GM18951 (cell line): ENCODE results near the gene MBTD1.
A peak's percentile ranks its signal among the peaks of the same experiment; 100 is the strongest.

Experiments used
- POLR2A ChIP-seq: IDR thresholded peaks from 4 replicates; pipeline ENCODE4 v1.6.1; 2011; ENCODE audit warnings: mild to moderate bottlenecking; ENCODE audit not compliant: insufficient read length, insufficient read depth; ENCODE audit errors: extremely low read depth
- in situ Hi-C: fragments of 300-500 bp; cut with MboI; formaldehyde crosslinking; loops from one replicate; pipeline ENCODE4 v1.12.0; 2022; ENCODE audit warnings: low sequenced_read_pairs, mixed read lengths, inconsistent platforms; ENCODE audit not compliant: unreplicated experiment

MBTD1 gene

DNA sequence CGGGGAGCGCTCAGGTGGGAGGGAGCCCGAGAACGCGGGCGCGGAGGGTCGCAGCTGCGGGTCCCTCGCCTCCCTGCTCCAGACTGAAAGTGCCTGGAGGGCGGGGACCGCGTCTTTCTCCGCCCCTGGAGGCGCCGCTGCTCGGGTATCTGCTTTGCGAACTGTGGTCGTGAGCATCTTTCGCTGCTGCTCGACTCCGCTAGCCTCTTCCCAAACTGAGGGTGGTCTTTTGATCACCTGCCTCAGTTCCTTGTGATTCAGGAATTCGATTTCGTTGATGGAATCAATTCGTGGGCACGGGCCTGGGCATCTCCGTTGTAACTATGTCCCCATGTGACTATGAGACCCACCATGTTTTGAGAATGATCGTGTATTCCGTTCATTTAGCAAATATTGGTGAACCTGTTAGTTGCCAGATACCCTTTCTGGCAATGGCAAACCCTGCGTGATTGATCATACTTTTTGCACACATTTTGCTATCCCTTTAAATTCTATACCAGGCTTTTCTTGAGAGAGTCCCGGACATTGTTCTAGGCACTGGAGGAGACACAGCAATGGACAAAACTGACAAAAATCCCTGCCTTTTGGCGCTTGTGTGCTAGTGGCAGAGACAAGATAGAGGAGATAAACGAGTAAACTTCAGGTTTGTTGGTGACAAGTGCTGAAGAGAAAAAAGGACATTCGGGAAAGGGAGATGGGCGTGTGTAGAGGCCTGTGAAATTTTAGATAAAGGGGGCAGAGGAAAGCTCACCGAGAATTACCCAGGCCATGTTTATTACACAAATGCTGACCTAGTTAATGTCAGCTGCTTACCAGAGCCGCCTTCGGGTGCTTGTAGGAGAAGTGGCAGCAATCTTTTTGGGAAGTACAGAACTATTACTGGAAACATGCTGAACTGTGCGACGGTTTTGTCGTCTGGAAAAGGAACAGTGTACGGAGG lies 1.4 kb upstream of the MBTD1 start:
- no peak for TF ChIP-seq POLR2A
- in situ Hi-C loops = no loop called here

GRCh38 chr17:51260237-51261023 lies 581 bp upstream of the MBTD1 start, which contains the start of gene UTP18:
UTP18 (plus strand) TSS chr17:51260546; CDS start chr17:51260585, 39 bp downstream.
- in situ Hi-C loops = no loop called here
- TF ChIP-seq POLR2A = peak; percentile 76

- in situ Hi-C loops = no loop called here
- no peak for TF ChIP-seq POLR2A
These were observed 889 bp downstream of the MBTD1 start for GRCh38 chr17:51258756-51259563.

DNA sequence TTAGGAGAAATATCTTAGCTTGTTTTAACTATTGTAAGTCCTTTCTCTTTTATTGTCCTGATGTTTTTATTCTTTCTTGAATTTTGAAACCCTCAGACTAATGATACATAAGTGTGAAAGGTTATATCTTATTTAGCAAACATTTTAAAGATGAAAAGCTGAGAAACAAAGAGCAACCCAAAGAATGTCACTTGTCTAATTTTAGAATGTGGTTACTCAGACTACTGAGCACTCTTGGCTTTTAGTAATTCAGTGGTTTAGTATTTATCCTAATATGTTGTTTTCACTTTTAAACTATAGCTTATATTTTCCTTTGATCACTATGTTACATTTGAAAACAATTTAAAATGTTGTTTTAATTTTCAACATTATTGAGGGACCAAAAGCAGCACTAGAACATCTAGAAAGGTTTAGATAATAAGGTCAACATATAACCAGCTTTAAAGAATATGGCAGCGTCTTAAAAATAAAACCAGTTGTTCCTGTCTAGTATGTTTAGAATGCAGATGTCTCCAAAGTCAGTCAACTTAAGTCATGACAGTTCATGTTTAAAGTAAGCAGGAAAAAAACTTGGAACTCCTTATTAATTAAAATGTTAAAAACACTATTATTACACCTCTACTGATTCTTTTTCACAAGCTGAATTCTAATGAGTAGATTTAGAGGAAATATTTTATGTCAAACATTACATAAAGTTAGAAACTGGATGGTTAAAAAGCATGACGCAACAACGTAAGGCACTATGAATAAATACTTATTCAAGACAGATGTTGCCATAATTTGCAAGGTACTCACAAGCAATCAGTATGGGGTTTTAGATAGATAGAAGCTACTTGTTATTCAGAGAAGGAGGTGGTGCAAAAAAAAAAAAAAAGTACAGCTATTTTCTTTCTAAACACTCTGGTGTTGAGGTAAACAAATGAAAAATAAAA lies 2.4 kb downstream of the MBTD1 start:
- TF ChIP-seq POLR2A = no peak
- in situ Hi-C loops = no loop called here

DNA sequence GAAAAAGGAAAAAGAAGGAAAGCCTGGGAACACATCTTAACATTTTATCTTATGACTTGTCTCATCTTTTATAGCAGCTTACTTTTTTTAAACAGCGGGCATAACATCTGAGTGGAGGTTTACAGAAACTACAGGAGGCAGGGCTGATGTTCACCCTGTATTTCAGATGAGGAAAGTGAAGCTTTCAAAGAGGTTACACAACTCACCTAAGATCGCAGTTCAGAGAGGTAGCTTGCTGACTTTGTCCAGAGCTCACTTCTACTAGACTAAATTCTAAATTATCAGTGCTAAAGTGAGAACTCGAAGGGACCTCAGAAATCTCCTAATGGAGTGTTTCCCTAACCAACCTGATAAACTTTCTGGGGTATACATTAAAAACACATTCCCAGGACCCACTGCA lies 3.7 kb downstream of the MBTD1 start:
- TF ChIP-seq POLR2A = no peak
- in situ Hi-C loops = no loop called here

DNA sequence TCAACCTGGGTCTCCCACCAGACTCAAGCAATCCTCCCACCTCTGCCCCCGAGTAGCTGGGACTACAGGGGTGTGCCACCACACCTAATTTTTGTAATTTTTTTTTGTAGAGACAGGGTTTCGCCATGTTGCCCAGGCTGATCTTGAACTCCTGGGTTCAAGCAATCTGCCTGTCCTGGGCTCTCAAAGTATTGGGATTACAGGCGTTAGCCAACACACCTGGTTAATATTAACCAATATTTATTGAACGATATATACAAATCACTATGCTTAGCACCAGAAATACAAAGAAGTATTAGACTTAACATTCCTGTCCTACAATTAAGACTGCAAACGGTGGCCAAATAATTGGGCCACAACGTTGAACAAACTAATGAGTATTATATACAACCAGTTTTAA lies 4.2 kb downstream of the MBTD1 start:
- no peak for TF ChIP-seq POLR2A
- in situ Hi-C loops = no loop called here

DNA sequence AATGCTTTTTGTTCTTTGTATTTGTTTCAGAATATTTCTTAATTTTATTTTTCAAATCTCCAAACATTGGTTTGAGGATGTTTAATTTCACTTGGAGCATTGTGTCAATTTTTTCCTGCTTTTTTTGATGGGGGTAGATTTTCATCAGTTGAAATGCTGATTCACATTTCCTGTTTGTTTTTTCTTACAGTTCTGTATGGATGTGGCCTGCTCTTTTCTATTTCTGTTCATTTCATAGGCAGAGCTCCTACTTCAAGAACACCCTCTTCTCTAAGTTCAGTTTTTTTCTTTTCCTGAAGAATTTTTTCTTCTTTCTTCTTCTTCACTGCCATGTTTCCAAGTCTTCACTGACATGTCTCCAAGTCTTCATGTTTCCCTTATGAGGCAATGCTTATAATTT lies 8.8 kb downstream of the MBTD1 start:
- in situ Hi-C loops = no loop called here
- TF ChIP-seq POLR2A = no peak

GRCh38 chr17:51250314-51250840 lies 9.5 kb downstream of the MBTD1 start:
- no peak for TF ChIP-seq POLR2A
- in situ Hi-C loops = no loop called here

- in situ Hi-C loops = no loop called here
- TF ChIP-seq POLR2A = no peak
These were observed 14.3 kb downstream of the MBTD1 start for GRCh38 chr17:51245535-51245934.

DNA sequence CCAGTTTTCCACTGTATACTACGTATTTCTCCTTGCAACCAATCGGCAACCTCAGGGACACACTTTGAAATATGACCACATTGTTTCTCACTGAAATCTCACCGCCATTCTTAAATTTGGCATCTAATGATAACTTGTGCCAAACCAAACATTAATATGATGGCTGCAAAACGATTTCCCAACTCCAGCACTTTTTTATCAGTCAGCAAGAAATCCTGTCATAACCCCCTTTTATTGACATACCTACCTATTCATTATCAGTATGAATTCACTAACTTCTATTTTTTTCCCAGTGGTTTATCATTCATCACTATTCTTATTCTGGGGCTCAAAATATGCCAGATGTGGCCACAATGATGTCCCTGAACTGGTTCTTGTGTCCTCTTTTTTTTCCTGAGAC lies 15.8 kb downstream of the MBTD1 start:
- in situ Hi-C loops = no loop called here

GRCh38 chr17:51240275-51240674 lies 19.6 kb downstream of the MBTD1 start:
- in situ Hi-C loops = no loop called here

More for the DNA sequence above, 15.8 kb downstream of the MBTD1 start:
- TF ChIP-seq POLR2A = no peak

More at GRCh38 chr17:51240275-51240674, 19.6 kb downstream of the MBTD1 start:
- no peak for TF ChIP-seq POLR2A
